Vagina (tissue), 2 donors: ENCODE data around the gene NUDT13. TPM values are rescaled to one million over a fixed set of nuclear protein-coding genes. Genes with fewer than 3 reads are reported as not detected.
"Not testable (repeated sequence)": the region's sequence is repeated elsewhere in the genome, so short reads cannot be mapped to it uniquely, and the experiment has no call there.

Experiments used
- DNase-seq, 2 donors: peaks; one replicate each; pipeline ENCODE4 v3.0.0-alpha.2; 2017; ENCODE audit errors: extremely low spot score in 2 of 2
- H3K27ac ChIP-seq: fragments of 200-600 bp; sonication (generic); one replicate; pipeline ENCODE4 v1.5.1; 2019
- H3K27me3 ChIP-seq: fragments of 200-600 bp; sonication (generic); one replicate; pipeline ENCODE4 v1.5.1; 2019
- H3K36me3 ChIP-seq, 2 donors: fragments of 200-600 bp; sonication (generic); one replicate each; pipeline ENCODE4 v1.5.1; 2017 to 2019
- H3K4me1 ChIP-seq: fragments of 200-600 bp; sonication (generic); one replicate; pipeline ENCODE4 v1.5.1; 2019
- H3K4me3 ChIP-seq, 2 donors: fragments of 200-600 bp; sonication (generic); 1 replicate in 1 of 2; 2 replicates in 1 of 2; pipeline ENCODE4 v1.5.1; 2016 to 2019
- H3K9me3 ChIP-seq: fragments of 200-600 bp; sonication (generic); one replicate; pipeline ENCODE4 v1.5.1; 2019
- POLR2A ChIP-seq, 2 donors: fragments of 450-650 bp; IDR thresholded peaks; one replicate each; pipeline ENCODE4 v1.6.1; 2017; ENCODE audit warnings: antibody characterized with exemption in 2 of 2, mild to moderate bottlenecking in 2 of 2, moderate library complexity in 2 of 2
- POLR2AphosphoS5 ChIP-seq, 2 donors: sonication (generic); formaldehyde crosslinking; IDR thresholded peaks; one replicate each; pipeline ENCODE4 v1.9.0; 2017; ENCODE audit warnings: antibody characterized with exemption in 2 of 2, mild to moderate bottlenecking in 2 of 2, low read depth in 1 of 2; ENCODE audit not compliant: insufficient read depth in 1 of 2
- intact Hi-C: fragments of 100-400 bp; cut with DNase I; formaldehyde crosslinking; loops from one replicate; pipeline ENCODE4 v1.15.1; 2023
- total RNA-seq: library from RNA; depleted of rRNA; stranded (reverse); fragments of >200 nt; gene quantifications from one replicate; pipeline ENCODE4 v1.2.3, GENCODE V29; 2016
- TF ChIP-seq, protein P1 (sequence below), 3 experiments: fragments of 450-650 bp in 2 of 3; fragments of 200-600 bp in 1 of 3; sonication (generic) in 1 of 3; IDR thresholded peaks; one replicate each; pipeline ENCODE4 v1.5.1; 2017 to 2019; ENCODE audit warnings: antibody characterized with exemption in 3 of 3, mild to moderate bottlenecking in 2 of 3, moderate library complexity in 2 of 3

Gene NUDT13
- total RNA-seq, 1 donor from 2014 or later, result 2.9 TPM

DNA sequence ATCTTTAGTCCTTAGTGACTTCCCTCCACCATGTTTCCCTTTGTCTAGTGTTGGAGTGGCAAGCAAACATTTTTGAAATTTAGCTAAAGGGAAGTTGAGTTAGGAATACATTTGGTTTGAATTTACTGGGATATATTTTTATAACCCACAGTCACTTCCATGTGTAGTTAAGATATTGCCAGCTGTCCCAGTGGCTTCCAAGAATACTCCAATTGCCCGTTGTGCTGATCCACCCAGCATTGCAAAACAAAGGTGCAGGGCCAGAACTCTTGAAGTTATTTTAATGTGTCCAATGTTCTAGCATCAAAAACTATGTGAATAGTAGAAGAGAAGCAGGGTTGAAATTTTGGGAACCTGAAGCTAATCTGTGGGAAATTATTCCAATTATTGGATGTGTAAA lies 11.1 kb upstream of the NUDT13 start:
- Histone ChIP-seq H3K27me3 (no peaks in the 10 kb centered on the region), H3K4me3 (no peak overlapping the region), H3K36me3 (no peaks in the 10 kb centered on the region), H3K27ac (no peak overlapping the region), H3K9me3 (no peaks in the 10 kb centered on the region), H3K4me1 (peaks cover 6% of the 10 kb centered on the region)
- TF ChIP-seq POLR2AphosphoS5 (IDR thresholded peaks at IDR 0.05; ENCODE audit: insufficient read depth in 1 of 2, low read depth in 1 of 2) (no peak), POLR2A (IDR thresholded peaks at IDR 0.05) (no peak)
- TF ChIP-seq, protein P1, sequence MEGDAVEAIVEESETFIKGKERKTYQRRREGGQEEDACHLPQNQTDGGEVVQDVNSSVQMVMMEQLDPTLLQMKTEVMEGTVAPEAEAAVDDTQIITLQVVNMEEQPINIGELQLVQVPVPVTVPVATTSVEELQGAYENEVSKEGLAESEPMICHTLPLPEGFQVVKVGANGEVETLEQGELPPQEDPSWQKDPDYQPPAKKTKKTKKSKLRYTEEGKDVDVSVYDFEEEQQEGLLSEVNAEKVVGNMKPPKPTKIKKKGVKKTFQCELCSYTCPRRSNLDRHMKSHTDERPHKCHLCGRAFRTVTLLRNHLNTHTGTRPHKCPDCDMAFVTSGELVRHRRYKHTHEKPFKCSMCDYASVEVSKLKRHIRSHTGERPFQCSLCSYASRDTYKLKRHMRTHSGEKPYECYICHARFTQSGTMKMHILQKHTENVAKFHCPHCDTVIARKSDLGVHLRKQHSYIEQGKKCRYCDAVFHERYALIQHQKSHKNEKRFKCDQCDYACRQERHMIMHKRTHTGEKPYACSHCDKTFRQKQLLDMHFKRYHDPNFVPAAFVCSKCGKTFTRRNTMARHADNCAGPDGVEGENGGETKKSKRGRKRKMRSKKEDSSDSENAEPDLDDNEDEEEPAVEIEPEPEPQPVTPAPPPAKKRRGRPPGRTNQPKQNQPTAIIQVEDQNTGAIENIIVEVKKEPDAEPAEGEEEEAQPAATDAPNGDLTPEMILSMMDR (IDR thresholded peaks at IDR 0.05), result no peak
- intact Hi-C loops, result no loop called here
- no peak for DNase-seq

DNA sequence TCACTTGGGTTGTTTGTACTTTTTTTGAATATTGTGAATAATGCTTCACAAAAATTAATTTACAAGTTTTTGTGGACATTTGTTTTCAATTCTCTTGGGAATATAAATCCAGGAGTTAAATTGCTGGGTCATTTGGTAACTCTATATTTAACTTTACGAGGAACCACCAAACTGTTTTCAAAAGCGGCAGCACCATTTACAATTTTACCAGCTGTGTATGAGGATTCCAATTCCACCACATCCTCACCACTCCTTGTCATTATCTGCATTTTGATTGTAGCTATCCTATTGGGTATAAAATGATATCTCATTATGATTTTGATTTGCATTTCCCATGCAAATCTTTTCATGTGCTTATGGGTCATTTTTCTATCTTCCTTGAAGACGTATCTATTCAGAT lies 4.0 kb upstream of the NUDT13 start:
- DNase-seq, result no peak
- Histone ChIP-seq H3K27me3 (no peaks in the 10 kb centered on the region), H3K4me3 (no peak overlapping the region), H3K27ac (no peak overlapping the region), H3K4me1 (peaks cover 7% of the 10 kb centered on the region), H3K9me3 (no peaks in the 10 kb centered on the region), H3K36me3 (no peaks in the 10 kb centered on the region)
- intact Hi-C loops, result loop anchor here (10.0 kb wide), 1 partner anchor 68 kb away; no protein-coding TSS in a partner anchor
- TF ChIP-seq, protein P1 (IDR thresholded peaks at IDR 0.05), result no peak
- no peak for TF ChIP-seq POLR2A (IDR thresholded peaks at IDR 0.05)
- TF ChIP-seq POLR2AphosphoS5 (IDR thresholded peaks at IDR 0.05; ENCODE audit: insufficient read depth in 1 of 2, low read depth in 1 of 2), result no peak

DNA sequence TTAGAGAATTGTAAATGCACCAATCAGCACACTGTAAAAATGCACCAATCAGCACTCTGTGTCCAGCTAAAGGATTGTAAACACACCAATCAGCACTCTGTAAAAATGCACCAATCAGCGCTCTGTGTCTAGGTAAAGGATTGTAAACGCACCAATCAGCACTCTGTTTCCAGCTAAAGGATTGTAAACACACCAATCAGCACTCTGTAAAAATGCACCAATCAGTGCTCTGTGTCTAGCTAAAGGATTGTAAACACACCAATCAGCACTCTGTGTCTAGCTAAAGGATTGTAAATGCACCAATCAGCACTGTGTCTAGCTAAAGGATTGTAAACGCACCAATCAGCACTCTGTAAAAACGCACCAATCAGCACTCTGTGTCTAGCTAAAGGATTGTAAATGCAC lies 1.0 kb upstream of the NUDT13 start:
- not testable (repeated sequence) for H3K36me3 ChIP-seq, DNase-seq, H3K4me1 ChIP-seq, H3K27ac ChIP-seq, H3K4me3 ChIP-seq, H3K27me3 ChIP-seq, H3K9me3 ChIP-seq
- intact Hi-C loops, result loop anchor here (10.0 kb wide), 1 partner anchor 66 kb away; no protein-coding TSS in a partner anchor

DNA sequence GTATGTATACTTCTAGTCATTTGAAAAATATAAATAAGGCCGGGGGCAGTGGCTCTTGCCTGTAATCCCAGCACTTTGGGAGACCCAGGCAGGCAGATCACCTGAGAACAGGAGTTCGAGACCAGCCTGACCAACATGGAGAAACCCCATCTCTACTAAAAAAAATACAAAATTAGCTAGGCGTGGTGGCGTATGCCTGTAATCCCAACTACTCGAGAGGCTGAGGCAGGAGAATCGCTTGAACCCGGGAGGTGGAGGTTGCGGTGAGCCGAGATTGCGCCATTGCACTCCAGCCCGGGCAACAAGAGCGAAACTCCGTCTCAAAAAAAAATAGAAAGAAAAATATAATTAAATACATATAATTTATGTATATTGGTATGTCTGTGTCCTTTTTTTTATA lies 1.8 kb downstream of the NUDT13 start:
- H3K4me1 ChIP-seq, H3K4me3 ChIP-seq, H3K27me3 ChIP-seq, intact Hi-C loops, DNase-seq, H3K27ac ChIP-seq, H3K36me3 ChIP-seq, H3K9me3 ChIP-seq: not testable (repeated sequence)

DNA sequence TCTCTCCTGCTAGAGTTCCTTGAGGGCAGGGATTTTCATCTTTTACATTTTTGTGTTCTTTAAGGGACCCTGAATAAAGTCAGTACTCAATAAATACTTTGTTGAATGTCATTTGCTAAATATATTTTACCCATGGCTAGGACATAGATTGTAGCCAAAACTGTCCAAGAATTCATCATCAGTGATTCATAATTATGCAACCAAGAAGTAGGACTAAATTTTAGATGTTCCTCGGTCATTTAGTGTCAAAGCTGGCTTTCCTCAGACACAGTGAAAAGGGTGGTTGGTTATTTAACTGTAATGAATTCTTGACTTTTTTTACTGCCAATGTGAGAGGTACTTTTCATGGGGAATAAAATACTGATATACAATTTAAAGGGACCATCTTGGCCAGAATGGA lies 3.3 kb downstream of the NUDT13 start:
- no peak overlapping the region for H3K4me3 ChIP-seq
- intact Hi-C loops, result no loop called here
- H3K9me3 ChIP-seq, result no peaks in the 10 kb centered on the region
- H3K4me1 ChIP-seq, result peaks cover 8% of the 10 kb centered on the region
- no peak for DNase-seq
- H3K27me3 ChIP-seq, result no peaks in the 10 kb centered on the region
- H3K27ac ChIP-seq, result no peak overlapping the region
- TF ChIP-seq POLR2AphosphoS5 (IDR thresholded peaks at IDR 0.05; ENCODE audit: insufficient read depth in 1 of 2, low read depth in 1 of 2) (no peak), POLR2A (IDR thresholded peaks at IDR 0.05) (no peak)
- TF ChIP-seq, protein P1 (IDR thresholded peaks at IDR 0.05), result no peak
- no peaks in the 10 kb centered on the region for H3K36me3 ChIP-seq

DNA sequence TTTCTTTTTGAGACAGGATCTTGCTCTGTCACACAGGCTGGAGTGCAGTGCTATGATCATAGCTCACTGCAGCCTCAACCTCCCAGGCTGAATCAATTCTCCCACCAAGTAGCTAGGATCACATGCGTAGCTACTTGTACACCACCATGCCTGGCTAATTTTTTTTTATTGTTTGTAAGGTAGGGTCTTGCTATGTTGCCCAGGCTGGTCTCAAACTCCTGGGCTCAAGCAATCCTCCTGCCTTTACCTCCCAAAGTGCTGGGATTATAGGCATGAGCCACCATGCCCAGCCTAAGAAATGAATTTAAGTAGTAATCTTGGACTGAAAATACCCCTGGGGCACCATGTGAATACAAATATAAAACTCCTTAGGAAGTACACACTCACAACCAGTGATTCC lies 5.8 kb downstream of the NUDT13 start:
- Histone ChIP-seq H3K27ac (no peak overlapping the region), H3K4me3 (no peak overlapping the region), H3K27me3 (no peaks in the 10 kb centered on the region), H3K4me1 (peaks cover 3% of the 10 kb centered on the region), H3K36me3 (peaks cover 0 to under 1% of the 10 kb centered on the region in 2 donors), H3K9me3 (no peaks in the 10 kb centered on the region)
- intact Hi-C loops, result no loop called here
- no peak for DNase-seq
- TF ChIP-seq, protein P1 (IDR thresholded peaks at IDR 0.05), result no peak
- TF ChIP-seq POLR2A (IDR thresholded peaks at IDR 0.05), result no peak
- no peak for TF ChIP-seq POLR2AphosphoS5 (IDR thresholded peaks at IDR 0.05; ENCODE audit: insufficient read depth in 1 of 2, low read depth in 1 of 2)
